ENCODE data around the gene RAPGEF4. TPM values are rescaled to one million over a fixed set of nuclear protein-coding genes. Genes with fewer than 3 reads are reported as not detected.

Gene RAPGEF4
- total and polyA plus RNA-seq, 2 of the 4 experiments (the other 2 are of a cell fraction), result 1.7 to 3.2 TPM

- H2BK20ac ChIP-seq (ENCODE audit: low read depth, low read length), result no peak overlapping the region
- no peak overlapping the region for H3K14ac ChIP-seq (replicated peaks; ENCODE audit: low read depth, low read length)
- H3K4me1 ChIP-seq (ENCODE audit: control insufficient read depth, insufficient read depth, low read length), result peaks cover 4% of the 10 kb centered on the region
- no peak overlapping the region for H2BK120ac ChIP-seq (ENCODE audit: low read depth, low read length)
- POLR2A ChIA-PET (ENCODE audit: unreplicated experiment), result no interaction called here
- H3K18ac ChIP-seq (ENCODE audit: low read depth, low read length), result no peak overlapping the region
- CTCF ChIA-PET, result no interaction called here
- no peaks in the 10 kb centered on the region for H3K9me3 ChIP-seq (ENCODE audit: control insufficient read depth, insufficient read depth, low read length)
- no TSS peak for BruUV-seq (replicated peaks)
- no peak for TF ChIP-seq POLR2A (IDR thresholded peaks at IDR 0.05; ENCODE audit: low read depth, low read length)
- TF ChIP-seq ELK1 (IDR thresholded peaks at IDR 0.05; ENCODE audit: borderline replicate concordance, low read depth, low read length), result no peak
- TF ChIP-seq FOS (IDR thresholded peaks at IDR 0.05; ENCODE audit: low read depth, low read length), result no peak
- TF ChIP-seq BHLHE40 (IDR thresholded peaks at IDR 0.05; ENCODE audit: low read depth, low read length), result no peak
- TF ChIP-seq MAZ (IDR thresholded peaks at IDR 0.05; ENCODE audit: borderline replicate concordance, low read depth, low read length), result no peak
- TF ChIP-seq CEBPB (IDR thresholded peaks at IDR 0.05; ENCODE audit: low read depth, low read length), result no peak
- TF ChIP-seq RFX5 (IDR thresholded peaks at IDR 0.05; ENCODE audit: low read depth, low read length), result no peak
- TF ChIP-seq MXI1 (IDR thresholded peaks at IDR 0.05; ENCODE audit: borderline replicate concordance, low read depth, low read length), result no peak
- TF ChIP-seq USF2 (IDR thresholded peaks at IDR 0.05; ENCODE audit: low read depth, low read length), result no peak
- no peak for TF ChIP-seq RAD21 (IDR thresholded peaks at IDR 0.05; ENCODE audit: low read length)
- no peak overlapping the region for H3K27ac ChIP-seq (ENCODE audit: insufficient read depth, low read length)
- dilution Hi-C loops (cut with HindIII; ENCODE audit: low sequenced_read_pairs, unreplicated experiment) (no loop called here), intact Hi-C loops (cut with micrococcal nuclease) (no loop called here), in situ Hi-C loops (cut with MboI; ENCODE audit: low sequenced_read_pairs) (no loop called here)
- H2BK5ac ChIP-seq (ENCODE audit: low read depth, low read length, poor library complexity, severe bottlenecking), result no peak overlapping the region
- no peak overlapping the region for H4K91ac ChIP-seq (ENCODE audit: insufficient read depth, low read depth, low read length)
- no peaks in the 10 kb centered on the region for H3K9me1 ChIP-seq (ENCODE audit: insufficient read depth, low read length)
- no peaks in the 10 kb centered on the region for H3K79me1 ChIP-seq (ENCODE audit: low read depth in 1 of 2, low read length in 2 of 2)
- H2BK15ac ChIP-seq (ENCODE audit: low read depth, low read length), result no peak overlapping the region
- H2AK9ac ChIP-seq (replicated peaks; ENCODE audit: low read depth, low read length, poor library complexity), result no peak overlapping the region
- H3K27me3 ChIP-seq (ENCODE audit: control insufficient read depth, insufficient read depth, low read length), result no peaks in the 10 kb centered on the region
- H3K4ac ChIP-seq (ENCODE audit: low read depth, low read length), result no peak overlapping the region
- no peaks in the 10 kb centered on the region for H4K20me1 ChIP-seq (ENCODE audit: insufficient read depth, low read length)
- no peak overlapping the region for H4K5ac ChIP-seq (ENCODE audit: low read depth, low read length)
- H3K4me3 ChIP-seq (ENCODE audit: insufficient read depth, low read depth, low read length), result no peak overlapping the region
- no peak overlapping the region for H3K23ac ChIP-seq (ENCODE audit: low read depth, low read length)
- no peak for ATAC-seq (ENCODE audit: low read depth)
- H3K9ac ChIP-seq (ENCODE audit: low read depth, low read length), result no peak overlapping the region
- no peak overlapping the region for H2AK5ac ChIP-seq (ENCODE audit: low read depth, low read length)
- no peaks in the 10 kb centered on the region for H3K36me3 ChIP-seq (ENCODE audit: control insufficient read depth, insufficient read depth, low read length)
- 78 to 100% methylated on average over 1 of the region's 6 CpGs for WGBS, 2 experiments (ENCODE audit: extremely low coverage in 2 of 2, insufficient read length in 1 of 2)
- H3K4me2 ChIP-seq (ENCODE audit: low read depth, low read length), result no peak overlapping the region
- no peak overlapping the region for H4K8ac ChIP-seq (ENCODE audit: low read depth in 2 of 2, low read length in 2 of 2)
- H2AFZ ChIP-seq (replicated peaks; ENCODE audit: low read length, poor library complexity), result no peak overlapping the region
- DNase-seq, result no peak
- no peak overlapping the region for H3K56ac ChIP-seq (ENCODE audit: extremely low read depth, insufficient read depth, low read length)
Observed at GRCh38 chr2:173066887-173067676, 331.4 kb downstream of the RAPGEF4 start.

All from IMR-90 (cell line).